GM20000 (cell line): Measurements from ENCODE around the gene VWA8.

ENCODE experiments used
- DNase-seq: peaks from one replicate; pipeline ENCODE4 v3.0.0; 2012; ENCODE audit warnings: low spot score
- CTCF ChIP-seq: IDR thresholded peaks from 2 replicates; pipeline ENCODE4 v1.5.1; 2012; ENCODE audit warnings: mild to moderate bottlenecking, control low read depth; ENCODE audit errors: extremely low read depth, missing control alignments

Gene VWA8

GRCh38 chr13:41782086-41782485, 178.8 kb downstream of the VWA8 start:
- DNase-seq = no peak
- no peak for TF ChIP-seq CTCF

GRCh38 chr13:41780715-41781706, 179.9 kb downstream of the VWA8 start:
- TF ChIP-seq CTCF = no peak
- DNase-seq = no peak

GRCh38 chr13:41775251-41775650, 185.7 kb downstream of the VWA8 start:
- TF ChIP-seq CTCF = no peak
- DNase-seq = no peak

- no peak for TF ChIP-seq CTCF
- no peak for DNase-seq
Measured at GRCh38 chr13:41774605-41775218, 186.2 kb downstream of the VWA8 start.

GRCh38 chr13:41767801-41768200, 193.1 kb downstream of the VWA8 start:
- no peak for TF ChIP-seq CTCF
- no peak for DNase-seq

- no peak for TF ChIP-seq CTCF
- no peak for DNase-seq
Measured at GRCh38 chr13:41766439-41766838, 194.5 kb downstream of the VWA8 start.

GRCh38 chr13:41765813-41766212, 195.1 kb downstream of the VWA8 start:
- TF ChIP-seq CTCF = no peak
- DNase-seq = no peak
